HK-2 (cell line): ENCODE data around the gene ADAM11.

Experiments used
- DNase-seq: peaks from one replicate; pipeline ENCODE4 v3.0.0-alpha.2; 2018; ENCODE audit not compliant: unreplicated experiment

Gene ADAM11

DNA sequence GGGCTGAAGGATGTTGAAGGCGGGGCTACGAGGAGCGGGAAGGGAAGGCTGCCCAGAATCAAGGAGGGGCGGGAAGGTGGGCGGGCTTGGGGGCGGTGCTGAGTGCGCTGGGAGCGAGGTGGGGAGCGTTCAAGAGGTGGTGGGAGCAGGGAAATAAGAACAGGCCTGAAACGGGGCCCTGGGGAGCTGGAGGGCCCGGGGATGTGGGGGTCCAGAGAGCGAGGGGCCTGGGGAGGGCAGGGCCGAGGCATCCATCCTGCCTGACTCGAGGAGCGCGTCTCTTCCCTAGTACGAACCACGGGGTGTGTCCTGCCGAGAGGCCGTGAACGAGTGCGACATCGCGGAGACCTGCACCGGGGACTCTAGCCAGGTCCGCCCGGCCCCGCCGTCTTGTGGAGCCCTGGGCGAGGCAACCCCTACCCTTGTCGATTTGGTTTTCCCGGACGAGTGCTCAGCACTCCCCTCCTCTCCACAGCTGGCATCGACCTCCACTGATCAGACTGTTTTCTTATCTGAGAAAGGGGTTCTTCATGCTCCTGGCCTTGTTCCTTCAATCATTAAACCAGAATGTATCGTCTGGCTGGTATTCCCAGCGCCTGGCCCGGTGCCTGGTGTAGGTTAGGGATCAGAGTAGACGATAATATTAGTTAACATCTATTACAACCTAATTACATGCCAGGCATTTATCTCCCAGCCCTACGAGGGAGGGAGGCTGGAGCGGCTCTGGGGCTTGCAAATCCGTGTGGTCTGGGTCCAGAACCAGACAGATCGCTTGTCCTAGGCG, 17.2 kb downstream of the ADAM11 start:
- DNase-seq: no peak

DNA sequence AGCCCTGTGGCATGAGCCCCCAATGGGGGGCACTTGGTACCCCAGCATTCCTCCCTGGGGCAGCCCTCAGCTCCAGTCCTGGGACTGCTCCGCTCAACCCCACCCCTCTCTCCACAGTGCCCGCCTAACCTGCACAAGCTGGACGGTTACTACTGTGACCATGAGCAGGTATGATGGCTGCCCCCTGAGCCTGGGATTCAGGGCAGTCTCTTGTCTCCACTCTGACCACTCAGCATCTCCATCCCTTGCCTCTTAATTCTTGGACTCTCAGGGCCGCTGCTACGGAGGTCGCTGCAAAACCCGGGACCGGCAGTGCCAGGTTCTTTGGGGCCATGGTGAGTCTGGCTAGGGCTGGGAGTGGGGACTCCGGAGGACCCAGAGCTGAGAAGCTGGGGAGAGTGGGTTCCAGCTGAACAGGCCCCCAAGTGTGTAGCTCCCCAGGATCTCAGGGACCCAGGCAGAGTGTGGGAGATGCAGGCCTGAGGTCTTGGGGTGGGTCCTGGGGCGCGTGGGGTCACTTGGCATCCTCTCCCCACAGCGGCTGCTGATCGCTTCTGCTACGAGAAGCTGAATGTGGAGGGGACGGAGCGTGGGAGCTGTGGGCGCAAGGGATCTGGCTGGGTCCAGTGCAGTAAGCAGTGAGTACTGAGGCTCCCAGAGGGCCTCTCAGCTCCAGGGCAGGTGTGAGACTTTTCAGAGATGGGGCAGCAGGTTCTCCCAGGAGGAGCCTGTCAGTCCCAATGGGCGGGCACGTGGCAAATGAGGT, 18.0 kb downstream of the ADAM11 start:
- no peak for DNase-seq

DNA sequence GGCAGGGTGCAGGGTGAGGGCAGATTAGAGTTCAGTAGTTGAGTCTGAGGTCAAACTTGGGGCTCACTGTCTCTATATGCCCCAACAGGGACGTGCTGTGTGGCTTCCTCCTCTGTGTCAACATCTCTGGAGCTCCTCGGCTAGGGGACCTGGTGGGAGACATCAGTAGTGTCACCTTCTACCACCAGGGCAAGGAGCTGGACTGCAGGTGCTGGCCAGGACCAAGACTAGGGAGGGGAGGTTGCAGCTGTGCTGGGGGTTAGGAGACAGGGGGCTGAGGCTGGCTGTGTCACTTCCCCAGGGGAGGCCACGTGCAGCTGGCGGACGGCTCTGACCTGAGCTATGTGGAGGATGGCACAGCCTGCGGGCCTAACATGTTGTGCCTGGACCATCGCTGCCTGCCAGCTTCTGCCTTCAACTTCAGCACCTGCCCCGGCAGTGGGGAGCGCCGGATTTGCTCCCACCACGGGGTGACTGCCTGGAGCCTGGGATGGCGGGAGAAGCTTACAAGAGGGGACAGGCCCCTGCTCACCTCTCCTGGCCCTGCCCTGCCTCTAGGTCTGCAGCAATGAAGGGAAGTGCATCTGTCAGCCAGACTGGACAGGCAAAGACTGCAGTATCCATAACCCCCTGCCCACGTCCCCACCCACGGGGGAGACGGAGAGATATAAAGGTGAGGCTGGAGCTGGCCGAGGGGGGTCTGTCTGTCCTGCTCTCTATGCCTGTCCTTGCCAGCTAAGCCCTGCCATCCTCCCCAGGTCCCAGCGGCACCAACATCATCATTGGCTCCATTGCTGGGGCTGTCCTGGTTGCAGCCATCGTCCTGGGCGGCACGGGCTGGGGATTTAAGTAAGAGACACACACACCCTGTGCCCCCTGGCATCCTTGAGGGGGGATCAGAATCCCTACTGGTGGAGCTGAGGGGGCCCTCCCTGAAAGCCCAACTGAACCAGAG, 18.9 kb downstream of the ADAM11 start:
- no peak for DNase-seq

DNA sequence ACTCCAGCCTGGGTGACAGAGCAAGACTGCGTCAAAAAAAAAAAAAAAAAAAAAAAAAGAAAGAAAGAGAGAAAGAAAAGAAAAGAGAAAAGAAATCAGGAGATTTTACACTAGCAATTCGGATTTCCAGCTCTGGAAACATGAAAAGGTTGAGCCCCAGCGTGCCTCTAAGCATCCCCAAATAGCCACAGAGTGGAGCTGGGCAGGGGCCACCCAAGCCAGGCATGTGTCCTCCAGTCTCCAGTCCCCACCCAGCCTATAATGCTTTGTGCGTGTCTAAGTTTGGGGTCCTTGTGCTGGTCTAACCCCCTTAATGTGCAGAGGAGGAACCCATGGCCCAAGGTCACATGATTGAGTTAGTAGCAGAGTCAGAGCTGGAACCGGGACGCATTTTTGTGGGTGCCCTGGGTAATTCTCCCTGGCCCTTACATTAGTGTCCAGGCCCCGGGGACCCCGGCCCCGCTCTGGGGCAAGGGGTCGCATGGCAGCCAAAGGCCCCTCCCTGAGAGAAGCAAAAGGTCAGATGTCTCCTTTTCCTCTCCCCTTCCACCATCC, 19.9 kb downstream of the ADAM11 start:
- DNase-seq: no peak

DNA sequence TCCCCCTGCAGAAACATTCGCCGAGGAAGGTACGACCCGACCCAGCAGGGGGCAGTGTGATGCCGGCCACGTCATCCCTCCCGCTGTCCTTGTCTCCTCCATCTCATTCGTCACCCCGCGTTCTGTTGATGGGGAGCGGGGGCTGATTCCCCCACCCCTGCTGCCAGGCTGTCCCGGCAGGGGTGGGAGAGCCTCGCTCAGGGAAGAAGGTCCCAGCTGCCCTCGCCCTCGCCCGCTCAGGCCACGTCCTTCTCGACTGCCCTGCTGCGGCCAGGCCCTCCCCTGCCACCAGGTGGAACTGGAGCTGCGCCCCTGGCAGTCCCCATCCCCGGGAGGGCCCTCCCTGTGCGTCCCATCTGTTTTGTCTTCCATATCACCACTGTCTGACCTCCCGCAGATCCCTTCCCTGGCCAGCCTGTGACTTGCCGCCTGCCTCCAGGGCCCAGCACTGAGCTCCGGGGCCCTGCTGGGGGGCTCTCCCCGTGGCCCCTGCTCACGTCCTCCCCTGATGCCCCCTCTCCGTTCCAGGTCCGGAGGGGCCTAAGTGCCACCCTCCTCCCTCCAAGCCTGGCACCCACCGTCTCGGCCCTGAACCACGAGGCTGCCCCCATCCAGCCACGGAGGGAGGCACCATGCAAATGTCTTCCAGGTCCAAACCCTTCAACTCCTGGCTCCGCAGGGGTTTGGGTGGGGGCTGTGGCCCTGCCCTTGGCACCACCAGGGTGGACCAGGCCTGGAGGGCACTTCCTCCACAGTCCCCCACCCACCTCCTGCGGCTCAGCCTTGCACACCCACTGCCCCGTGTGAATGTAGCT, 20.6 kb downstream of the ADAM11 start:
- peak; percentile 86 for DNase-seq

DNA sequence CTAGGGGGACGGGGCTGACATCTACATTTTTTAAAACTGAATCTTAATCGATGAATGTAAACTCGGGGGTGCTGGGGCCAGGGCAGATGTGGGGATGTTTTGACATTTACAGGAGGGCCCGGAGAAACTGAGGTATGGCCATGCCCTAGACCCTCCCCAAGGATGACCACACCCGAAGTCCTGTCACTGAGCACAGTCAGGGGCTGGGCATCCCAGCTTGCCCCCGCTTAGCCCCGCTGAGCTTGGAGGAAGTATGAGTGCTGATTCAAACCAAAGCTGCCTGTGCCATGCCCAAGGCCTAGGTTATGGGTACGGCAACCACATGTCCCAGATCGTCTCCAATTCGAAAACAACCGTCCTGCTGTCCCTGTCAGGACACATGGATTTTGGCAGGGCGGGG, 21.4 kb downstream of the ADAM11 start:
- no peak for DNase-seq

DNA sequence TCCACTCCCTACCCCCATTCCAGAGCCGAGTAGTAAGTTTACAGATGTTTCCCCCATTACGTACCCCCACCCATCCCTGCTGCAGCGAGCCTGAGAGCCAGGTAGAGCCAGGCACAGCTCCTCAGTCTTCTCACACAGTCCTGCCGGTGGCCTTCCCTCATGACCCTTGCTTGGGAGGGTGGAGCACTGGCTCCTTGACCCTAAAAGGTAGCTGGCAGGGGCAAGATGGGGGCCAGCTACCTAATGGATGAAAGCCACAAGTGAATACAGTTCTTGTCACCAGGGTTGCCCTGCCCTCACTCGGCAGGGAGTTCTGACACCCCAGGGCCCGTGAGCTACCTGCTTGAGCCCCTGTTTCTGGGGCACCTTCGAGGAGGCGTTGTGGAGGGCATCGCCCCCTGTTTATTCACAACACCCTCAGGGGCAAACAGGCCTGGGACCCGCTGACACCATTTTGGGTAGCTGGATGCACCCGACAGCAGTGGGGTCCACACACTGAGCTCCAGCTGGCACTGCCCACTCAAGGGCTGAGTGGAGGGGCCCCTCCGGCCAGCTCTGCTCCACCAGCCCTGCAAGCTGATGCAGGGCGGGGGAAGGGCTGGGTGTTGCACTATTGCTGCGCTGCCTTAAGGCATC, 22.2 kb downstream of the ADAM11 start:
- DNase-seq: no peak

DNA sequence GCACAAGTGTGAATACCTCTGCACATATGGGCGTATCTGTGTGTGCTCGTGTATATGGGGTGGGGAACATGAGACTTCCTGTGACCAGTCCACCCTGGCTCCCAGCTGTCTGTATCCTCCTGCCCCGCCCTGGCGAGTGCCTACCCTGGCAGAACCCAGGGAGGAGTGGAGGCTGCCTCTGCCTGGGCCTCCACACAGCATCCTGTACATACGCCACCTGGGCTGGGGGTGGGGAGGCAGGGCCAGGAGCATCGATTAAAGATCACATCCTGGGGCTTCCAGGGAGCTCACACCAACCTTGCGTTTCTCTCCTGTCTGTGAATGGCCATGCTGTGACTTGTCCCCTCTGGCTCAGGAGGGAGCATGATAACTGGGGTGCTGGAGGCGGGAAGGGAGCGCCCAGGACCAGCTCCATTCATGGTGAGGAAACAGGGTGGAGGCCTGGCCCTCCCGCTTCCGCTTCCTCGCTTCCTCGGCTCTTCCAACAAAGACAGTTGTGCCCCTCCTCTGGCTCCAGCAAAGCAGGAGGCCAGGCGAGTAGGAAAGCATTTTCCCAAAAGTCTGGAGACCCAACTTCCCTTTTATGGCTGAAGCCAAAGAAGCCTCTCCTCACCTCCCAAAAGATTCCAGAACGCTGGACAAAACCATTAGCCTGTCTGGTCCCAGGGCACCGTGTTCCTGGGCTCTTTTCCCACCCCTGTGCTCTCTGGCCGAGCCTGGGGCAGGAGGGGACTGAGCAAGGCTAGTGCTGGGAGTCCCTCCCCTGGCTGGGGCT, 22.9 kb downstream of the ADAM11 start:
- DNase-seq: no peak

DNA sequence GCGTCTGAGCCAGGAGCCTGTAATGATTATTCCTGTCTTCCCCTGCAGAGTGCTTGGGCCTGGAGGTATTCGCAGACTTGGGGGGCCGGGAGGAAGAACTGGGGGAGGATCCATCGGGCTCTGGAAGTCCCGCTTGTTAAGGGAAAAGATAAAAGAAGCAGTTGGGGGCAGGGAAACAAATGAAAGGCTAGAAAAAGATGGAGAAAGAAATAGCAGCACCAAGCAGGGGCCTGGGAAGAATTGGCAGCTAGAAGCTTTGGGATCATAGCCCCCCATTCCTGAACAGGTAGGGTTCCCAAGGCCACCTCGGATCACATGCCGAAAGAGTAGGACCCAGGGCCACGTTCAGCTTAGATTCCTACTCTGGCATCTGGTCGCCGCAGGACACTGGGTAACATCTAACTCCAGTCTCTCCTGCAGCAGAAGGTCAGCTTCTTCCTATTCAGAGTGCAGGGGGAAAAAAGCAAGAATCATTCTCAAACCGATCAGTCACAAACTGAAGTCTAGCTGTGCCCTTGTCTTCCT, 23.6 kb downstream of the ADAM11 start:
- DNase-seq: no peak

DNA sequence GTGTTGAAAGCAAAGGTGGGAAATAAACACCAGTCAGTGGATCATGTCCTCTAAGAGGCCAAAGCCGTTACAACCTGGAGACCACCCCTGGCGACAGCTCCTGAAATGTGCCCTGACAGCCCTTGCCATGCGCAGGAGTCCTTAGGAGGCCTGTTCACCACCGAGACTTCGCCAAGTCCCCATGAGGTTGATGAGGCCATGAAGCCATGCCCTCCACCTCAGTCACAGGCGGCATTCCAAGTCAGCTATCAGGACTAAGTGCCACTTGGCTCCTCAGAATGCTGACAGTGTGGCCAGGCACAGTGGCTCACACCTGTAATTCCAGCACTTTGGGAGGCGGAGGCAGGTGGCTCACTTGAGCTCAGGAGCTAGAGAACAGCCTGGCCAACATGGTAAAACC, 27.1 kb downstream of the ADAM11 start:
- DNase-seq: no peak

DNA sequence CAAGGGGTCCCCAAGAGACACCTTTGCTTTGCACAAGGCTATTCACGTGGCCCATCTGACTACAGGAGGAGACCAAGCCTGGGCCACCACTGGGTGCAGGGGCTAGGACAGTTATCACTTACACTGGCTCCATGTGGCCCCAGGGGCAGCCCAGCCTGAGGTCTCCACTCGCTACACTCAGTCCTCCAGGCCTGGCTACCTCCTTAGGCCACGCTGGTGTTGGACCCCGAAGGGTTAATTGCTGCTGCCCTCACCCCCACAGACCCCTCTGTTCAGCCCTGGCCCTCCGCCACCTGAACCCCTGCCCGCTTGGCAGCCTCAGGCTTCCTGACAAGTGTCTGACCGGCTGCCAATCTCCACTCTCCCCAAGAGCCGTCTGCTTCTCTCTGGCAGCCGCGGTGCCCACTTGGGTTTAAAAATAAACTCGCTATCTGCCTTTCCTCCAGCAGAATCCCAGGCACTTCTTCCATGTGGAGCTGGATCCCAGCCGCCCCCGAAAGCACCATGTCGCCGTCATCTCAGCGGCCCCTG, 27.8 kb downstream of the ADAM11 start:
- no peak for DNase-seq

DNA sequence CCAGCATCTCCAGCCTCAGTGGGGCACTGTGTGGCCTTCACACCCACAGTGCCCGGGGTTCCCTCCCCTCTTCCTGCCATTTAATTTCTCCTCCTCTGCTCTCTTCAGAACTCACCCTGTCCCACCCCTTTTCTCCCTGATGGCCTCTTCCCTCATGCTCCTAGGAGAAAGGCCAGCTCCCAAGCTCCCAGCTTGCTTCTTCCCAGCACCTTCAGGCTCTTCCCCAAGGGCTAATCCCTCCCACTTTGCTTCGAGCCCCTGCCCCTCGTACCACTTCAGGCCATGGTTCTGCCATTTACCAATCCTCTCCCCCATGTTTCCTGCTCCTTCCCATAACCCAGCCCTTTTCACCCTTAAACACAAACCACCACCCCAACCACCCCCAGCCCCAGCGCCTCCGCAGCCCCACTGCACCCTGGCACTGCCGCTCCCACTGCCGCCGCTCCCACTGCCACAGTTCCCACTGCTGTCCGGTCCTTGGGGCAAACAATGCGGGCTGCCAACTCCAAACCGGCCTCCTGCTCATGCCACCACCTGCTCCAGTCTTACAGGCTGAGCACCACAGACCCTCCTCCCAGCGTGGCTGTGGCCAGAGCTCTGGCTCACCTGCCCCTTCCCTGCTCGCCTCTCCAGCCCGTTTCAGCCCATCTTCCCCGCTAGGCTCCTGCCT, 28.6 kb downstream of the ADAM11 start:
- DNase-seq: no peak

DNA sequence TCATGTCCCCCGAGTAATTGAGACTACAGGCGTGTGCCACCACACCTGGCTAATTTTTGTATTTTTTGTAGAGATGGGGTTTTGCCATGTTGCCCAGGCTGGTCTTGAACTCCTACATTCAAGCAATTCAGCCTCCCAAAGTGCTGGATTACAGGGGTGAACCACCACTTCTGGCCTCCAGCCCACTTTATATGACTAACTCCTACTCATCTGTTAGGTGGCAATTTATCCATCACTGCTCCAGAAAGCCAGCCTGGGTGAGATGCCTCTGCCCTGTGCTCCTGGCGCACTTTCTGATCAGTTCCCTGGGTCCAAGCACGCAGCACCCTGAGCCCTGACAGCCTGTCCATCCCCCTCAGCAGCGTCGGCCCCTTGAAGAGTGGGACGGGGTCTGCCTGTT, 29.4 kb downstream of the ADAM11 start:
- no peak for DNase-seq

DNA sequence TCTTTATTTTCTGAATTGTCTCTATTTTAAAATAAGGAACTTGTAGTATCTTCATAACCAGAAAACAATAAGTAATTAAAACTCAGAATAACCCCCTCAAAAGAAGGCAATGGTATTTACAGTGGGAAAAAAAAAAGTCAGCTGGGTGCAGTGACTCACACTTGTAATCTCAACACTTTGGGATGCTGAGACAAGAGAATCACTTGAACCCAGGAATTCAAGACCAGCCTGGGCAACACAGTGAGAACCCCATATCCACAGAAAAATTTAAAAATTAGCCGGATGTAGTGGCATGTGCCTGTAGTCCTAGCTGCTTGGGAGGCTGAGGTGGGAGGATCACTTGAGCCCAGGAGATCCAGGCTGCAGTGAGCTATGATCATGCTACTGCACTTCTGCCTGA, 33.5 kb downstream of the ADAM11 start:
- no peak for DNase-seq

DNA sequence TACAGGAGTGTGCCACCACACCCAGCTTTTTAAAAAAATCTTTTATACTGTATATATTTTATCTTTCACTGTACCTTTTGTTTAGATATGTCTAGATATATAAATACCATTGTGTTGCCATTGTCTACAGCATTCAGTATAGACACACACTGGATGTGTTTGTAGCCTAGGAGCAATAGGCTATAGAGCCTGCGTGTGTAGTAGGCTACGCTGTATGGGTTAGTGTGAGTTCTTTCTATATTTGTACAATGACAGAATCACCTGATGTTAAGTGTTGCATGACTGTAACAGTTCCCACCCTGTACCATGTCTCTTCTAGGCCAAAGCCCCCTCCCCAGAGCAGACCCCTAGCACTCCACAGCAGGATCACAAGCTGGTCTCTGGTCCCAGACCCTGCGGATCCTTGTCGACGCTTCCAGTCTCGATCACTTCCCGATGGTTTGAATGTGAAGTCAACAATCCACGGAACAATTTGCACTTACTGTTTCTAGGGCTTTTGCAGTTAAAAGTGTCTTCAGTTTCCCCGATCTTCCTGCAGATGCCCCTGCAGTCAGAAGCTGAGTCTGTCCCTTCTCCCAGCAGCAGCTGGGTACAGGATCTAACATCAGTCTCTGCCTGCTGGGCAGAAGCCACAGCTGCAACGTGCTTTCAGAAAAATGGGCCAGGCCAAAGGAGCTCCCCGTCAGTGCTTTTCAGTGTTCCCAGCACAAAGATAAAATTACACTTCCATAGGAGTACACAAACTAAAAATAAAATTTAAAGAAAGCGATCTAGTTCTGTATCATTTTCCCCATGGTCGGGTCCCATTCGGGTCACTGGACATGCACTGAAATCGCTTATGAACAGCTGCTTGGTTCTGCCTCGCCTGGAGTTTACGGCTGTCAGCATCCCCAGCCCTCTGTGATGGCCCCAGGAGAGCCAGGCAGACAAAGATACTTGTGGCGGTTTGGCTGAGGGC, 35.4 kb downstream of the ADAM11 start:
- no peak for DNase-seq

DNA sequence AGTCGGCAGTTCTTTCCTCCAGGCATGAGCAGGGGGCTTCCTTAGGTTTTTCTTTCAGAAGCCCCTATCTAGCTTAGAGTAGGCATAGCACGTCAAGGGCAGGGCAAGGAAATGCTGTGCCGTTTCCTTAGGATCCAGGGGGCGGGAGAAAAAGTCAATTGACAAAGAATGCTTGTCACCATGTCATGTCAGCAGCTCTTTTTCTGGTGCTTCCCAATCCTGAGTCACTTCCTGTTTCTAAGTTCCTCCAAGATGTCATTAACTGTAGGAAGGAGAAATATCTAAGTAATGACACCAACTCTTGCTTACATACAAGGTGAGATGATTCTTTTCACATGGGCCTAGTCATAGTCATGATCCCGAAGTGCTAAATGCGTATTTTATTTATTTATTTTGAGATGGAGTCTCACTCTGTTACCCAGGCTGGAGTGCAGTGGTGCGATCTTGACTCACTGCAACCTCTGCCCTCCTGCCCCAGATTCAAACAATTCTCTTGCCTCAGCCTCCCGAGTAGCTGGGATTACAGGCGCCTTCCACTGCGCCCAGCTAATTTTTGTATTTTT, 36.1 kb downstream of the ADAM11 start:
- DNase-seq: peak; percentile 60

DNA sequence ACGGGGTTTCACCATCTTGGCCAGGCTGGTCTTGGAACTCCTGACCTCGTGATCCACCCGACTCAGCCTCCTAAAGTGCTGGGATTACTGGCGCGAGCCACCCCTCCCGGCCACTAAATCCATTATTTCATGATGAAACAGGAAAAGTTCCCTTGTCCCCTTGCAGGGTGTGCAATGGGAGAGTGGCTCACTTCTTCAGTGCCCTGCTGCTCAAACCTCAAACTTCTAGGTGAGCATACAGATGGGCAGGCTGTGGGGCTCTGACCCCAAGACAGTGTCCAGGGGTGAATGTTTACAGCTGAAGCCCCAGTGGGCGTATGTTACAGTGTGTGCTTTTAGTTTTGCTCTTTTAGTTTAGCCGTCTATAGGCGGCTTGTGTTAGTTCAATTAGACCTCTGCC, 36.6 kb downstream of the ADAM11 start:
- no peak for DNase-seq
